Embryonic facial prominence (tissue), 1 donor: ENCODE data around the gene SCARB1.

Experiments used
- DNase-seq: peaks from one replicate; pipeline ENCODE4 v3.0.0-alpha.2; 2016; ENCODE audit errors: extremely low spot score

The SCARB1 gene

GRCh38 chr12:124760560-124760959, 103.1 kb downstream of the SCARB1 start:
- no peak for DNase-seq

DNA sequence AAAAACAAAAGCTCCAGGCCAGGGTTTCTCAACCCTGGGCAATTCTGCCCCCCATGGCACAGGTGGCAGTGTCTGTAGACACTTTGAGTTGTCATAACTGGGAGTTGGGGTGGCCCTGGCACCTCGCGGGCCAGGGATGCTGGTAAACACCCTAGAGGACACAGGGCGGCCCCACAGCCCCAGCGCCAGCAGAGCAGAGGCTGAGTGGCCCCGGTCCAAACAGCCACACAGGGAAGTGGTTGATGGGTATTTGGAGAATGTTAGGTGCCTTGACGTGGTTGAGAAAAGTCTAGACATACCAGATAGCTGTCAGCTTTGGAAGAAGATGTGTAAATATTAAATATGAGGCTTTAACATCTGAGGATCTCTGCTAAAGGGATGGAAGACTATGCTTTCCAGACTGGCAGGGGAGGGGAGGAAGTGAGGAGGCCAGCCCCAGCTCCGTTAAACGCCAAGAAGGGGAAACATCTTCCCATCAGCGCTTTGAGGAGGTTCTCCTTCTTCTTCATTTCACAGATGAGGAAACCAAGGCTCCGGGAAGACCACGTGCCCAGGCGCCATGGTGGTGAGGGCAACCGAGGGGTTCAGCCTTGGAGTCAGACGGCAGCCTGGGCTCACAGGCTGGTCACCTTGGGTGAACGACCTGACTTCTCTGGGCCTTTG, 103.7 kb downstream of the SCARB1 start:
- DNase-seq: no peak

DNA sequence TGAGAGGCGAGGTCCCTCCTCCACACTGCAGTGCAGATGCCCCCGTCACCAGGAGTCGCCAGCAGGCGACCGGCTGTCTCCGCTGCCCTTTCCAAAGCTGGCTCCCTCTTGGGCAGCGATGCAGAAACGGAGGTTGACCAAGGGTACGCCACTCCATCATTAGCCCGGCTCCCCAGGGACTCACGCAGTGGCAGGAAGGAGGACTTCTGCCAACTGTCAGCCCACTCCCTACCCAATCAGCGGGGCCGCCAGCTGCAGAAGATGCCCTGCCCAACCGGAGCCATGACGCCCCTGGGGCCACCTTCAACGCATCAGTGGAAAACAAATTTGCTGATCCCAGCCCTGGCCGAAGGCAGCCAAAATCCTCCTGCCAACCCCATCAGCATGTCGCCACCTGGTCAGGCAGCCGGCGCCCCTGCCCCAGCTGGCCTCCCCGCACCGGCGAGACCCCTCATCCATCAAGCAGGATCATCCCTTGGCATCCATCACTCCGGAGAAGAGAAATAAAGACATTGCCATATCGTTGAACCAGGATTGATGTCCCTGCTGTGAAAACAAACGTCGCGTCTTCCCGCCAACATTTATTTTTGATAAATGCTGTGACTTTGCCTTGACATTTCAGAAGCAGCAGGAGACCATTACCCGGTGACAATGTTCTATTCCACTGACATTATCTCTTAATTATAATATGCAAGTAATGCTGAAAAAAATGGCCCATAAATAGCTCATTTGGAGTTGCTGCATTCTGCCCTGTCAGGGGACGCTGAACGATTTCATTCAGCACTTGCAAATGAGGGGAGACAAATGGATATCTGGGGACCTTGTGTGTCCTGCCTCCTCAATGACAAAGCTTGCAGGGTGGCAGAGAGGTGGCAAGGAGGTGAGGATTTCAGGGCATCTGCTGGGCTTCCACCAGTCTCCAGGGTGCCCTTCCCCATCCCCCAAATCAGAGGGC, 105.1 kb downstream of the SCARB1 start:
- DNase-seq: no peak

DNA sequence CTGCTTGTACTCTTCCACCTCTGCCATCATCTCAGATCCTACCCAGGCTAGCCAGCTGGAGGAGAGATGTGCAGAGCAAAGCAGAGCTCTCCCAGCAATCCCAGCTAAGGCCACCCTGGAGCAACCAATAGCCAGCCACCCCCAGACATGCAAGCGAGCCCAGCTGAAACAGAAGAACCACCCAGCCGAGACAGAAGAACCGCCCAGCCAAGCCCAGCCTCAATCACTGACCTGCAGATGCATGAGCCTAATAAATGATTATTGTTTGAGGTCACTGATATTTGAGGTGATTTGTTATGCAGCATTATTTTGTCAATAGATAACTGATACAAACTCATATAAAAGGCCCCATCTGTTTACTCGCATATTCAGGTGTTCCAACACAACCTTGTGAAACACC, 106.3 kb downstream of the SCARB1 start:
- DNase-seq: no peak

DNA sequence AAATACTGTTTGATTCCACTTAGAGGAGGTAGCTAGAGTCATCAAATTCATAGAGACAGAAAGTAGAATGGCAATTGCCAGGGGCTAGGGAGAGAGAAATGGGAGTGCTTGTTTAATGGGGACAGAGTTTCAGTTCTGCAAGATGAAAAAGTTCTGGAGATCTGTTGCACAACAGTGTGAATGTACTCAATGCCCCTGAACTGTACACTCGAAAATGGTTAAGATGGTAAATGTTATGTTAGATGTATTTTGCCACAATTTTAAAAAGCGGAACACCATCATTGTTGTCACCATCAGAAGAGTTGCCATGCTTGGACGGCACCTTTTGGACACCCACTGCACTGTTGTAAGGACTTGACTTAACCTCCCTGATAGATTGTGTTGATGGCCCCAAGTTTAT, 106.9 kb downstream of the SCARB1 start:
- DNase-seq: no peak

GRCh38 chr12:124756166-124756565, 107.5 kb downstream of the SCARB1 start:
- DNase-seq: no peak

DNA sequence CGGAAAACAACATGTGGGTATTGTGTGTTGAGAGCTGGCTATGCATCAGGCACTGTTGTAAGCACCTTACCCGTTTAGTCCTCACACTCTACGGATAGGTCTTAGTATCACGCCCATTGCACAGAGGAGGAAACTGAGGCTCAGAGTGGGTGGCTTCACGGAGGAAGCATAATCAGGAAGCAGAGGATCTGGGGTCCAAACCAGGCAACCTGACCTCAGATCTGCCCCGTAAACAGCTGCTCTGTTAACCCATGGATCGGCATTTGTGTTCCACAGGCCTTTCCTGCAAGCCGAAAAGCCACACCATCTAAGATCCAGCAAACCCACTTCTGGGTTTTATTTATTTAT, 107.9 kb downstream of the SCARB1 start:
- no peak for DNase-seq

DNA sequence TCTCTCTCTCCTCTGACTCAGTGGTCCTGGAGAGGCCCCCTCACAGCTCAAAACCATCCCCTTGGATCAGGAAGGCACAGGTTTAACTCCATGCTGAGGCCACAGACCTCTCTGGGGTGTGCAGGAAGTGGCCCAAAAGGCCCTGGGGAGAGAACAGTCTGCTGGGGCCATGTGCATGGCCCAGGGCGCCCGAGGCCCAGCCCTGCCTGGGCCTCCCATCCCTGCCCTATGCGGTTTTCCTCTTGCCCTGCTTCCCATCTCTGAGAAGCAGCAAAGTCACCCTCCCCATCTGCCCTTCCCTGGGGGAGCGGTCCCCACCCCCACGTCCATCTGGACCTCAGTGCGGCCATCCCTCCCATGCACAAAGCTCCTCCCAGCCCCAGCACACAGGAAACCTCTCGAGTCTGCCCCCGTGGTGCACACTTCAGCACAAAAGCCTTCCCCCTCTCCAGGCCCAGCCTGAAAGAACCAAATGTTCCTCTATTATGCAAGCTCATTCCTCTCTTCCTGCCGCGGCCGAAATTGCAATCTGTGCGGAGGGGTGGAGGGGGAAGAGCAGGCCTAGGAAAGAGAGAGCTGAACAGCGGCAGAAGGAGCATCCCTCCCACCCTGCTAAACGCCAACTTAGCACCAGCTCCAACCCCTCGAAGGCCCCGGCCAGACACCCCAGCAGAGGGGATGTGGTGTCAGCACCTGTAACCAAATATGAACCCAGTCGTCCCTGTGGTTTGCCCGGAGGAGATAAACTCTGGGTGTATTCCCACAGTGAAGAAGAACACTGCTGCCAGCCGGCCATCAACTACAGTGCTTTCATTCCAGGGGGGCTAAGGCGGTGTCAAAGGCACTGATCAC, 108.5 kb downstream of the SCARB1 start:
- DNase-seq: no peak

DNA sequence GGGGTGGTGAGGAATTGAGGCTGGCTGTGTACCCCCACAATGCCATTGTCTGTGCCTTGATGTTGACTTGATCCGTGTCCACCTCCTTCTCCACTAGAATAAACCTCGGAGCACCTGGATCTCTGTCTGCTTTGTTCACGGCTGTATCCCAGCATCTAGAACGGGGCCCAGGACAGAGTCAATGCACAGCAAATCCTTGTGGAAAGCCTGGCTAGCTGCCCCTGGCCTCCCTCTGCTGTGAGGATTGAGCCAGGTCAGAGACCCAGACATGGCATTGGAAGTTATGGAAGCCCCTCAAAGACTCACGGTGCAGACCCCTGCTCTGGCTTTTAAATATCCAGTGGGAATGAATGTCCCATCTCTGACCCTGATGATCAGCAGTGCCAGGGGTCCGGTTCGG, 109.2 kb downstream of the SCARB1 start:
- DNase-seq: no peak

DNA sequence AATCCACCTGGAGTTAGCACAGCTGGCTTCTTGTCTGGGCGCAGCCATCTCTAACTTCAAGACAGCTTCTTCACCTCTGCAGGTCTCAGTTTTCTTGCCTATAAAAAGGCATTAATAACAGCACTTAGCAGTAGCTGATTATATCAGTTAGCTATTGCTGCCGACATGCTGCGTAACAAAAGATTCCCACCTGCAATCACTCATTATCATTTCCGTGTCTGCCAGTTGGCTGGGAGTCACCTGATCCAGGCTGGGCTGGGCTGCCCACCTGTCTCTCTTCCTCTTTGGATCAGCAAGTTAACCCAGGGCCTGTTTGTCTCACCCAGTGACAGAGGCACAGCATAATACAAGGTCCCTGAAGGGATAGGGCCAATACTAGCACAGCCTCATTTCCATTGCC, 109.7 kb downstream of the SCARB1 start:
- DNase-seq: no peak

DNA sequence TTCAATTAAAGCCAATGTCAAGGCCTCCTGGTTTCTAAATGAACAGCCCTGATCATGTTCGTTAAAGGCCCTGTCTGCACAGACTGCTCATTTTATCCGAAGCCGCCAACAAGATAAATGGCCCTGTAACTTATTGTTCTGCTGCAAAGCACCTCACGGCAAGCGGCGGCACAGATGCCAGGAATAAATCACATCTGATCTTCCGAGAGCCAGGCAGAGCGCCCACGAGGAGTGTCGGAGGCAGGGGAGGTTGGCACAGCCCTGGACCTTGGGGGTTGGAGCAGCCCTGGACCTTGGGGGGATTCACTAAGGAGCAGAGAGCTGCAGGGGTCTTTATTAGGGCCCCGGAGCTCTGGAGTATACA, 110.5 kb downstream of the SCARB1 start:
- no peak for DNase-seq

DNA sequence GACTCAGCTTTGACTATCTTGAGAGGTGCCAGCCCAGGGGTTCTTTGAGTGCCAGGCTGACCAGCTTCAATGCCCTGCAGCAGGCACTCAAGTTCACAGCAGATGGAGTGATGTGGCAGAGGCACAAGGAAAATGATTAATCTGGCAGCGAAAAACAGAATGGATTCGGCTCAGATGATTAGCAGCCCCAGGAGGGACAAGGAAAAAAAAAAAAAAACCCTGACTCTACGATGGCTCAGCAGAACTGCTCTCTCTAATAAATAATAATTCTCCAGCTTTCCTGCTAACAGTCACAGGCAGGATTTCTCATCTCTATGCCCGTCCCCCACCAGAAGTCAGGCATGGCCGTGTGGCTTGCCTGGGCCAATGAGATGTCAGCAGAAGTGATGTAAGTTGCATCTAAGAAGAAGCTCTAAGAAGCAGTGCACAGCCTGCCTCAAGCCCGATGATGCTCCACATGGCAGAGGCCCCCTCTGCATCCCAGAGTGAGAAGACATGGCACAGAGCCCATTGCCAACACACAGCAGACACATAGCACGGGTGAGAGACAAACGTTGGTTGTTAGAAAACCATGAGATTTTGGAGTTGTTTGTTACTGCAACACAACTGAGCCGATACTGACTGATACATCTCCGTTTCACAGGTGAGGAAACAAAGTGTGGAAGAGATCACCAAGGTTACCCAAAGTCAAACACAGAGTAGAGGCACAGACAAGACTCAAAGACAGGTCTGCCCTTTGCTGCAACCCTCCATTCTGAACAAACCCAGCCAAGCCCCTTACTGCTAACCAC, 111.0 kb downstream of the SCARB1 start:
- DNase-seq: no peak

DNA sequence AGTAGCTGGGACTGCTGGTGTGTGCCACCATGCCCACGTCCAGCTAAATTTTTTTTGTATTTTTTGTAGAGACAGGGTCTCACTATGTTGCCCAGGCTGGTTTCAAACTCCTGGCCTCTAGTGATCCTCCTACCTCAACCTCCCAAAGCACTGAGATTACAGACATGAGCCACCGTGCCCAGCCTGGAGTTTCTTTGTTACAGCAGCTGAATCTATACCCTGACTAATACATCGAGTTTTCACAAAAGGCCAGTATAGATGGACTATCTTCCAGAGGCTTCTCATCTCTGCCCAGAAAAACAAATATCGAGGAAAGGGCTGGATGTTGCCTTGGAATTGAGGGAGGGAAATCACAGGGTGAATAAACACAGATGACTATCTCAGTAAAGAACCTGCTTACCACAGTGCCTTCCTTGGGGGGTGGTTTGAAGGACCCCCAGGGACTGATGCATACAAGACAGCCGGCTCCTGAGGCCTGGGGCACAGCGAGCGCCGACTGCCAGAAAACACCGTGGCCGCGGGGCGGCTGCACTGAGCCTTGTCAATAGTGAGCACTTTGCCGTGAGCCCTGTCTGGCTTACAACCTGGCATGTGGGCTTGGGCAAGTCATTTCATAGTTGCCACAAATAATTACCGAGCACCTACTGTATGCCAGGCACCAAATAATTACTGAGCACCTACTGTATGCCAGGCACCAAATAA, 111.9 kb downstream of the SCARB1 start:
- DNase-seq: no peak

DNA sequence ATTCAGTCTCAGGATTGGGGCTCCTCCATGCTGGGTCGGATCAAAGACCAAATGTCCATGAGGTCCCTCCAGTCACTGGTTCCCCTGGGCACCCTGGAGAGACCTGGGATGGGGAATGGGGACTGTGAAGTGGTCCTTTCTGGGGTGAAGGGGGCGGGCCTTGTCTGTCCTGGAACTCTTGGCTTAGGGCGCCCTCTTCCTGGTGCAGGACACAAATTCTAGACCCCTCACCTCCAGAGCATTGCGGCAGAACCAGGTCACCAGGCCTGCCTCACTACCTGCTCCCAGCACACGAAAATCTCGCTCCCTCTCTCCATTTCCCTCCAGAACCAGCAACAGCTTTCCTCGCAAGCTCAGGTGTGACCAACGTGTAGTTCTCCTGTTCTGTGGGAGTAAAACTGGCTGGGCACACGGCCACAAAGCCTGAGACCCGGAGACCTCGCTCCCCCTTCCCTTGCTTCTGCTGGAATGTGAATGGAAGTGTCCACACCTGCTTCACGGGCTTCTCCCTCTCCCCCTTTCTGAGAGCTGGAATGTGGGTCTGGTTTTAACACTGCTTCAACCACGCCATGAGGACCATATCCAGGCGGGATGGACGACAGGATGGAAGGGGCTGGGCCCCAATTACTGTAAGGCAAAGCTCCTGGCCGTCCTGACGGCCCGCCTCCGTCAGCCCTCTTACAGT, 112.7 kb downstream of the SCARB1 start:
- no peak for DNase-seq

- no peak for DNase-seq
Observed at GRCh38 chr12:124750149-124750656, 113.5 kb downstream of the SCARB1 start.

DNA sequence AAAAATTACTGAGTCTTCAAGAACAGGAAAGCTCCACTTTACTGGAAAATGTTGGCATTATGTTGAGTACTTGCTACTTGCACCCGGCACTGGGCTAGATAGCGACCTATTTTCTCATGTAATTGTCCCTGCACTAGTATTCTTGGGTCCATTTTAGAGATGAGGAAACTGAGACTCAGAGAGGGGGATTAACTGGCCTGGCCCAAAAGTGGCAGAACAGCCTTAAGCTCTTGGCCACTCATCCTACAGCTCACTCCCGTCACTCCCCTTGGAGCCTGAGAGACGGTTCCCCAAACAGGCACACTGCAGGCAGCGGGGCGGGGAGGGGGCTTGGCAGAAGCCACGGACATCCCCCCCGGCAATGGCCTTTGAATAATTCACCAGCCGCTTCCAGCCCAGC, 113.9 kb downstream of the SCARB1 start:
- DNase-seq: no peak

GRCh38 chr12:124747426-124748161, 116.1 kb downstream of the SCARB1 start:
- no peak for DNase-seq

DNA sequence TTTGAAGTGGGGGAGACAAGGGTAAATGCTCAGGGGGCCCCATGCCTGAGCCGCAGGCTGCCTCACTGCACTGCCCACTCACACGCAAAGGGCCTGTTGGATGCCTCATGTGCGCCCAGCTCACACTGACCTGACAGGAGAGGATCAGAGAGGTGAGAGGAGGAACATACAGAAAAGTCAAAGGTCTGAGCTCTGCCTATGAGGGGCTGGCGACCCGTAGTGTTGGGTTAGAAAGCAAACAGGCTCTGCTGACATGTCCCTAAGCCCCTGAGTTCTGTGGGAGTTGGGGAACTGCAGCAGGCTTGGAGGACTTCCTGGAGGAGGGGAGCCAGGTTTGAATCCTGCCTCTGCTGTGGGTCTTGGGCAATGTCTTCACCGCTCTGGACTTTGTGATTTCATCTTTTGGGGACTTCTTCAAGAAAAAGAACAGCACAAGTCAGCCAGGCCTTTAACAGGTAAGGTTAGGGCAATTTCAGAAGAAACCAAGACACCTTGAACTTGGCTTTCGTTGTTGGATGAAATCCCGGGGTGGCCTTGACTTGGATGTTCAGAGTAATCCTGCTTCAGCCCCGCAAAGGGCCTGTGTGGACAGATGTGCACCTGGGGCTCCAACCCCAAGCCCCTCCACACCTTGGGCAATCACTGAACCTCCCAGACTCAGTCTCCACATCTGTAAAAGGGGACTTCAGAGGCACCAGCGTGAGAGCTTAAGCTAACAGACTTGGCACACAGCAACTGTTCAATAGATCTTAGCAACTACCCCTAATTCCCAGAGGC, 116.8 kb downstream of the SCARB1 start:
- no peak for DNase-seq
